H1 (cell line): Measurements from ENCODE around the gene ADGRB2. TPM values are rescaled to one million over a fixed set of nuclear protein-coding genes. Genes with fewer than 3 reads are reported as not detected.
A peak's percentile ranks its signal among the peaks of the same experiment; 100 is the strongest.

Experiments
- CTCF ChIA-PET: fragments of 300-600 bp; sonication (Branson Sonifier 250); formaldehyde crosslinking; loops from one replicate; lab custom pipeline; 2021; ENCODE audit not compliant: partially characterized antibody; lab: Charles Lee
- POLR2A ChIA-PET: fragments of 300-600 bp; sonication (Branson Sonifier 250); formaldehyde crosslinking; loops from one replicate; lab custom pipeline; 2021; ENCODE audit warnings: inconsistent platforms; ENCODE audit not compliant: partially characterized antibody; lab: Charles Lee
- DNase-seq, 2 experiments: peaks; one replicate each; pipeline versions ENCODE4 v3.0.0 to v3.0.0-alpha.2; 2010 to 2022; ENCODE audit warnings: low spot score in 2 of 2, low read depth in 1 of 2, mixed read lengths in 1 of 2
- FAIRE-seq: peaks from 2 replicates; lab custom pipeline; 2011; peaks lifted over from hg19 to GRCh38; lab: Jason Lieb, UNC
- H2AFZ ChIP-seq: 2 replicates; pipeline ENCODE4 v1.8.1; 2012; ENCODE audit warnings: low read length, inconsistent platforms
- H2AK5ac ChIP-seq: 2 replicates; pipeline ENCODE4 v1.6.1; 2013; ENCODE audit warnings: low read depth, low read length
- H2BK120ac ChIP-seq: replicated peaks from 2 replicates; pipeline ENCODE3; 2013; ENCODE audit warnings: low read depth, low read length, inconsistent platforms
- H2BK12ac ChIP-seq: 2 replicates; pipeline ENCODE4 v1.6.1; 2013; ENCODE audit warnings: low read depth, low read length
- H2BK15ac ChIP-seq: 2 replicates; pipeline ENCODE4 v1.6.1; 2013; ENCODE audit warnings: low read length
- H2BK20ac ChIP-seq: 2 replicates; pipeline ENCODE4 v1.6.1; 2013; ENCODE audit warnings: low read length
- H2BK5ac ChIP-seq: 2 replicates; pipeline ENCODE4 v1.6.1; 2013; ENCODE audit warnings: low read depth, low read length
- H3K14ac ChIP-seq: 2 replicates; pipeline ENCODE4 v1.6.1; 2013; ENCODE audit warnings: inconsistent platforms; ENCODE audit not compliant: insufficient read length
- H3K18ac ChIP-seq: 2 replicates; pipeline ENCODE4 v1.6.1; 2013; ENCODE audit warnings: low read length; ENCODE audit errors: extremely low read depth
- H3K23ac ChIP-seq: 2 replicates; pipeline ENCODE4 v1.6.1; 2013; ENCODE audit warnings: inconsistent platforms; ENCODE audit not compliant: insufficient read length
- H3K23me2 ChIP-seq: 2 replicates; pipeline ENCODE4 v1.6.1; 2013; ENCODE audit warnings: low read depth, low read length
- H3K27ac ChIP-seq: 2 replicates; pipeline ENCODE4 v1.6.1; 2011; ENCODE audit warnings: low read depth, low read length, inconsistent platforms
- H3K27me3 ChIP-seq, 4 experiments: replicated peaks in 1 of 4; 1 replicate in 1 of 4; 2 replicates in 3 of 4; pipeline versions ENCODE4 v1.6.1 to v1.8.1; 2011 to 2013; ENCODE audit warnings: low read length in 3 of 4, mild to moderate bottlenecking in 3 of 4, inconsistent platforms in 2 of 4, mixed read lengths in 2 of 4, moderate library complexity in 1 of 4; ENCODE audit not compliant: control insufficient read depth in 3 of 4, insufficient read depth in 3 of 4; ENCODE audit errors: extremely low read depth in 1 of 4
- H3K36me3 ChIP-seq, 4 experiments: 2 replicates each; pipeline versions ENCODE4 v1.6.1 to v1.8.1; 2011 to 2013; ENCODE audit warnings: mild to moderate bottlenecking in 4 of 4, low read length in 3 of 4, moderate library complexity in 2 of 4, control low read depth in 1 of 4, inconsistent platforms in 1 of 4; ENCODE audit not compliant: insufficient read depth in 4 of 4, control insufficient read depth in 2 of 4
- H3K4ac ChIP-seq: replicated peaks from 2 replicates; pipeline ENCODE3; 2013; ENCODE audit warnings: low read length, low read depth, mixed read lengths, inconsistent platforms; ENCODE audit not compliant: insufficient read length
- H3K4me1 ChIP-seq, 4 experiments: replicated peaks in 1 of 4; 1 replicate in 1 of 4; 2 replicates in 3 of 4; pipeline versions ENCODE4 v1.6.1 to v1.8.1; 2011 to 2013; ENCODE audit warnings: low read length in 3 of 4, inconsistent platforms in 2 of 4, mixed read lengths in 1 of 4; ENCODE audit not compliant: insufficient read depth in 4 of 4, control insufficient read depth in 3 of 4
- H3K4me2 ChIP-seq, 2 experiments: 2 replicates each; pipeline versions ENCODE4 v1.6.1 to v1.8.1; 2011 to 2013; ENCODE audit warnings: low read depth in 2 of 2, low read length in 2 of 2, control low read depth in 1 of 2, inconsistent platforms in 1 of 2, mild to moderate bottlenecking in 1 of 2; ENCODE audit not compliant: insufficient read depth in 1 of 2
- H3K4me3 ChIP-seq, 4 experiments: fragments of 200-600, 300-600 bp in 1 of 4; sonication (generic), shearing (Covaris generic), sonication (Bioruptor Twin) in 1 of 4; 2 replicates each; pipeline versions ENCODE4 v1.5.1 to v1.8.1; 2011 to 2016; ENCODE audit warnings: low read length in 4 of 4, low read depth in 3 of 4, control low read depth in 2 of 4, inconsistent platforms in 2 of 4, mild to moderate bottlenecking in 2 of 4, mixed read lengths in 1 of 4, moderate library complexity in 1 of 4; ENCODE audit not compliant: insufficient read depth in 2 of 4; ENCODE audit errors: extremely low read depth in 1 of 4
- H3K56ac ChIP-seq: replicated peaks from 2 replicates; pipeline ENCODE3; 2013; ENCODE audit warnings: low read depth, mild to moderate bottlenecking, mixed read lengths, low read length, inconsistent platforms; ENCODE audit not compliant: insufficient read length
- H3K79me1 ChIP-seq: 2 replicates; pipeline ENCODE4 v1.6.1; 2013; ENCODE audit warnings: low read depth, low read length, control low read depth
- H3K79me2 ChIP-seq, 2 experiments: 2 replicates each; pipeline versions ENCODE4 v1.6.1 to v1.8.1; 2012 to 2013; ENCODE audit warnings: low read length in 2 of 2, mild to moderate bottlenecking in 2 of 2, inconsistent platforms in 1 of 2; ENCODE audit not compliant: insufficient read depth in 2 of 2, control insufficient read depth in 1 of 2
- H3K9ac ChIP-seq, 4 experiments: replicated peaks in 1 of 4; 1 replicate in 1 of 4; 2 replicates in 3 of 4; pipeline versions ENCODE4 v1.6.1 to v1.8.1; 2011 to 2013; ENCODE audit warnings: low read depth in 3 of 4, low read length in 3 of 4, control low read depth in 2 of 4, mild to moderate bottlenecking in 2 of 4, moderate library complexity in 2 of 4, inconsistent platforms in 1 of 4; ENCODE audit errors: extremely low read depth in 1 of 4
- H3K9me3 ChIP-seq, 2 experiments: 2 replicates each; pipeline versions ENCODE4 v1.6.1 to v1.8.1; 2012 to 2013; ENCODE audit warnings: mild to moderate bottlenecking in 2 of 2, moderate library complexity in 2 of 2, control low read depth in 1 of 2, inconsistent platforms in 1 of 2, low read depth in 1 of 2, low read length in 1 of 2, mixed read lengths in 1 of 2; ENCODE audit not compliant: insufficient read depth in 2 of 2
- H4K20me1 ChIP-seq, 2 experiments: replicated peaks in 1 of 2; 2 replicates each; pipeline versions ENCODE3 to v1.8.1; 2011 to 2013; ENCODE audit warnings: inconsistent platforms in 2 of 2, low read length in 2 of 2, mild to moderate bottlenecking in 1 of 2; ENCODE audit not compliant: insufficient read depth in 2 of 2, control insufficient read depth in 1 of 2
- H4K5ac ChIP-seq: 2 replicates; pipeline ENCODE4 v1.6.1; 2013; ENCODE audit warnings: low read length, low read depth, mixed read lengths, inconsistent platforms; ENCODE audit not compliant: insufficient read length
- H4K8ac ChIP-seq: 2 replicates; pipeline ENCODE4 v1.8.0; 2013; ENCODE audit warnings: mild to moderate bottlenecking, moderate library complexity, low read length, inconsistent platforms; ENCODE audit not compliant: insufficient read depth; ENCODE audit errors: extremely low read depth
- H4K91ac ChIP-seq: replicated peaks from 2 replicates; pipeline ENCODE3; 2013; ENCODE audit warnings: low read length, mixed read lengths, inconsistent platforms; ENCODE audit not compliant: insufficient read length
- ASH2L ChIP-seq: fragments of 200-600, 300-600 bp; sonication (generic); IDR thresholded peaks from one replicate; pipeline ENCODE4 v1.7.1; 2017; ENCODE audit warnings: low read length
- CBX8 ChIP-seq: fragments of 300-800, 300-1000 bp; sonication (generic); IDR thresholded peaks from 2 replicates; pipeline ENCODE4 v1.7.1; 2016; ENCODE audit warnings: low read depth, low read length, borderline replicate concordance
- CEBPB ChIP-seq: IDR thresholded peaks from 2 replicates; pipeline ENCODE4 v1.6.1; 2012; ENCODE audit warnings: low read depth, low read length
- CREB1 ChIP-seq: IDR thresholded peaks from 2 replicates; pipeline ENCODE4 v1.6.1; 2012; ENCODE audit warnings: inconsistent platforms
- EGR1 ChIP-seq: IDR thresholded peaks from 2 replicates; pipeline ENCODE4 v1.6.1; 2011; ENCODE audit warnings: low read depth, low read length, borderline replicate concordance
- EZH2 ChIP-seq: fragments of 200-600 bp; sonication (generic); IDR thresholded peaks from 2 replicates; pipeline ENCODE4 v1.7.1; 2012; ENCODE audit warnings: low read depth, mild to moderate bottlenecking, moderate library complexity, low read length, inconsistent platforms; ENCODE audit not compliant: severe bottlenecking
- JUND ChIP-seq: IDR thresholded peaks from 2 replicates; pipeline ENCODE4 v1.6.1; 2011; ENCODE audit warnings: mild to moderate bottlenecking, improper control_type of control experiment, low read length
- KDM1A ChIP-seq: fragments of 200-600, 300-600 bp; sonication (generic); IDR thresholded peaks from 2 replicates; pipeline ENCODE4 v1.7.1; 2016; ENCODE audit warnings: mild to moderate bottlenecking, low read length, borderline replicate concordance
- POLR2AphosphoS5 ChIP-seq: IDR thresholded peaks from 2 replicates; pipeline ENCODE4 v1.6.1; 2011; ENCODE audit warnings: low read depth, low read length
- RAD21 ChIP-seq, 2 experiments: IDR thresholded peaks in 1 of 2; conservative IDR thresholded peaks in 1 of 2; 2 replicates each; pipeline ENCODE4 v1.6.1; 2011; ENCODE audit warnings: low read depth in 2 of 2, low read length in 2 of 2, improper control_type of control experiment in 1 of 2, inconsistent platforms in 1 of 2, mild to moderate bottlenecking in 1 of 2, moderate library complexity in 1 of 2
- TAF7 ChIP-seq: optimal IDR thresholded peaks from 2 replicates; pipeline ENCODE3; 2011; ENCODE audit warnings: low read depth, mild to moderate bottlenecking, inconsistent platforms, low read length, moderate library complexity, borderline replicate concordance
- WGBS, 2 experiments: shearing (Covaris generic) in 1 of 2; methylation state at CpG; one replicate each; pipeline versions ENCODE4 v1.1.6 to v1.1.7; 2013 to 2015; ENCODE audit warnings: low lambda C conversion rate in 2 of 2, mixed read lengths in 2 of 2, inconsistent platforms in 1 of 2, low coverage in 1 of 2, missing lambda C conversion rate in 1 of 2; ENCODE audit not compliant: insufficient replicate concordance in 2 of 2, insufficient coverage in 1 of 2, insufficient read length in 1 of 2; ENCODE audit errors: extremely low coverage in 1 of 2, missing lambda C conversion rate in 1 of 2; 5-methylcytosine and 5-hydroxymethylcytosine counted together
- polyA plus RNA-seq, 7 experiments: library from polyadenylated mRNA; depleted of rRNA in 3 of 7; stranded (reverse) in 5 of 7; unstranded in 2 of 7; fragments of >200 nt in 5 of 7; fragments of 200-250 nt in 2 of 7; gene quantifications; 1 replicate in 5 of 7; 2 replicates in 1 of 7; 4 replicates in 1 of 7; pipeline versions ENCODE4 v1.2.1 to v1.2.3, GENCODE V29; 2011 to 2013; ENCODE audit warnings: missing spikeins in 2 of 7, mixed read lengths in 2 of 7
- total RNA-seq: library from RNA; stranded (reverse); fragmentation: NEBNext Ultra II Directional; extraction: Animal tissue kit (Norgen Biotek cat#: 25700); gene quantifications from 2 replicates; pipeline ENCODE4 v1.2.1, GENCODE V29; 2021

ADGRB2 gene
- total and polyA plus RNA-seq, 2 of the 8 experiments (the other 6 are each of a cell fraction or from before 2014, with no cell fraction given) = 15.6 to 26.2 TPM

GRCh38 chr1:31689854-31690253 is 74.3 kb downstream of the ADGRB2 start:
- Histone ChIP-seq H3K23ac (no peak overlapping the region), H2AK5ac (no peak overlapping the region), H4K91ac (no peak overlapping the region), H3K18ac (no peak overlapping the region), H2BK15ac (no peak overlapping the region), H3K4me2 (no peak overlapping the region), H3K4me1 (peaks cover 0 to 4% (median 0%) of the 10 kb centered on the region in 4 experiments; a peak in 3 of 7 replicates), H3K23me2 (no peaks in the 10 kb centered on the region), H3K9me3 (no peaks in the 10 kb centered on the region), H2AFZ (no peak overlapping the region), H3K27ac (no peak overlapping the region), H2BK12ac (no peak overlapping the region), H2BK5ac (0 out of 2 replicates have a peak overlapping the region, but pooled peaks have one; percentile 35), H3K79me1 (no peaks in the 10 kb centered on the region), H4K5ac (no peak overlapping the region), H3K9ac (no peak overlapping the region), H3K4me3 (no peak overlapping the region), H3K56ac (no peak overlapping the region), H4K8ac (peak overlapping the region; percentile 72; the same call in 1 of the 2 replicates), H3K14ac (no peak overlapping the region), H3K4ac (no peak overlapping the region), H3K27me3 (no peaks in the 10 kb centered on the region), H3K79me2 (no peaks in the 10 kb centered on the region), H2BK20ac (no peak overlapping the region), H3K36me3 (no peaks in the 10 kb centered on the region), H4K20me1 (no peaks in the 10 kb centered on the region), H2BK120ac (no peak overlapping the region)
- ChIA-PET CTCF (interaction anchor here (1.3 to 24.1 kb wide), 6 partner anchors 13 to 125 kb away, joined by 3 to 370 read pairs (median 14); partner anchors contain the start of gene COL16A1), POLR2A (interaction anchor here (1.0 to 1.4 kb wide), 3 partner anchors 11 to 55 kb away, joined by 3 read pairs; partner anchors contain the start of gene COL16A1)
- 94% methylated on average over 6 of the region's 6 CpGs; no CpG with 5 or more reads in 1 of the 2 experiments for WGBS, 2 experiments
- no peak for DNase-seq
- no peak for FAIRE-seq
- no peak for TF ChIP-seq CREB1
- no peak for TF ChIP-seq POLR2AphosphoS5
- TF ChIP-seq EZH2 = no peak
- no peak for TF ChIP-seq EGR1
- no peak for TF ChIP-seq RAD21 (IDR thresholded peaks at IDR 0.05 in 1 of 2, conservative IDR thresholded peaks at IDR 0.05 in 1 of 2; ENCODE audit: low read depth in 2 of 2, low read length in 2 of 2)
- no peak for TF ChIP-seq TAF7
- no peak for TF ChIP-seq CBX8
- no peak for TF ChIP-seq ASH2L
- no peak for TF ChIP-seq KDM1A
- TF ChIP-seq JUND = no peak
- TF ChIP-seq CEBPB = no peak
